ENCODE data around the gene MDP1.
A peak's percentile ranks its signal among the peaks of the same experiment; 100 is the strongest.

Gene MDP1

DNA sequence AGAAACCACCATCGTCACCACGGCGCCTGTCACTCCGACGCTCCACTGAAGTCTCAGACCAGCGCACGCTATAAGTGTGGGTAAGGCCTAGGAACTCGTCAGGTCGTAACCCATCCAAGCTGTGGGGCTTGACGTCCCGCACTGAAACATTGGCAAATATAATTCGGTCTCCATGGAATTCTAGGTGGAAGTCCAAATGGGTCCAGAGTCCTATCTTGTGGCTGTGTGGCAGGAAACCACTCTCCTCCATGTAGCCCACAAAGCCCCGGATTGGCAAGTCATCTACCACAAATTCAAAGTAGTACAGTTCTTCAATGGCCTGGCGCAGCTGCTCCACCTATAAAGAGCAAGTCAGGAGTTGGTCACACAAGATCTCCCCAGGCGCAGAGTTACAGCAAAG, 22.9 kb downstream of the MDP1 start:
- no peak for DNase-seq (ENCODE audit: low spot score in 2 of 2)
- H3K4me1 ChIP-seq = peaks cover 11% of the 10 kb centered on the region
- in situ Hi-C loops (cut with MboI; ENCODE audit: low sequenced_read_pairs) = no loop called here

DNA sequence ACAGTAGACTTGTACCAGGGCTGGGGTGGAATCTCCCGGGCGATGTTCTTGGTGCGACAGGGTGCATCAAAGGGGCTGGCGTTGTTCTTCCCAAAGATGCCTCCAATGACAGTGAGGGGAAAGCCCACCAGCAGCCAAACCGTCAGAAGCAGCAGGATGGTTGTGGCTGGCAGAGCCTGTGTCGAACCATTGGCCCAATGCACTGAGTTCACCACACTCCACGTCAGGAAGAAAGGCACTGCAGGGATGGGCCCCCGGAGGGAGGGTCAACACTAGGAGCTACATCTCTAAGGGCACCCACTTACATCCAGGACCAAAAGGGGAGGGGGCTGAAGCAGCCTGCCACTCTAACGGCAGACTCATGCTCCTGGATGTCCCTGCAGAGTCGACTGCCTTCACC, 25.4 kb downstream of the MDP1 start:
- no peak overlapping the region for H3K4me3 ChIP-seq
- DNase-seq (ENCODE audit: low spot score in 2 of 2) = no peak
- H3K4me1 ChIP-seq = peaks cover 14% of the 10 kb centered on the region
- no peaks in the 10 kb centered on the region for H3K9me3 ChIP-seq
- in situ Hi-C loops (cut with MboI; ENCODE audit: low sequenced_read_pairs) = no loop called here
- peaks cover 35% of the 10 kb centered on the region for H3K36me3 ChIP-seq (replicated peaks)
- no peaks in the 10 kb centered on the region for H3K27me3 ChIP-seq (ENCODE audit: low read depth)

More for the DNA sequence above, 22.9 kb downstream of the MDP1 start:
- Histone ChIP-seq H3K4me3 (no peak overlapping the region), H3K27me3 (ENCODE audit: low read depth) (no peaks in the 10 kb centered on the region), H3K9me3 (no peaks in the 10 kb centered on the region), H3K36me3 (replicated peaks) (peaks cover 15% of the 10 kb centered on the region)

DNA sequence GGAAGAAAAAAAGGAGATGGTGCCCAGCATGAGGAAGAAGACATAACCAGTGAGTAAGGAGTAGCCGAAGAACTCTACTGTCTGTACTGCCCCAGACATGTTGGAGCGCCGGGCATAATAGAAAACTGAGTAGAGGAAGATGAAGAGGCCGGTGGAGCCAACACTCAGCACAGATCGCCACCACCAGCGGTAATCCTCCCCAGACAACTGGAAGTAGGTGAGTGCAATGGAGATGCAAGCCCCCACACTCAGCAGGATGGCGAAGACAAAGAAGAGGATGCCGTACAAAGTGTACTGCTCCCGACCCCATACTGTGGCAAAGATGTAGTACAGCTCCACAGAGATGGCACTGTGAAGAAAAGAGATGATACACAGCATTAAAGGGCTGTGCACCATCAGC, 26.4 kb downstream of the MDP1 start:
- Histone ChIP-seq H3K4me3 (no peak overlapping the region), H3K27me3 (ENCODE audit: low read depth) (no peaks in the 10 kb centered on the region), H3K4me1 (peaks cover 8% of the 10 kb centered on the region), H3K36me3 (replicated peaks) (peaks cover 45% of the 10 kb centered on the region), H3K9me3 (no peaks in the 10 kb centered on the region)
- in situ Hi-C loops (cut with MboI; ENCODE audit: low sequenced_read_pairs) = no loop called here
- no peak for DNase-seq (ENCODE audit: low spot score in 2 of 2)

DNA sequence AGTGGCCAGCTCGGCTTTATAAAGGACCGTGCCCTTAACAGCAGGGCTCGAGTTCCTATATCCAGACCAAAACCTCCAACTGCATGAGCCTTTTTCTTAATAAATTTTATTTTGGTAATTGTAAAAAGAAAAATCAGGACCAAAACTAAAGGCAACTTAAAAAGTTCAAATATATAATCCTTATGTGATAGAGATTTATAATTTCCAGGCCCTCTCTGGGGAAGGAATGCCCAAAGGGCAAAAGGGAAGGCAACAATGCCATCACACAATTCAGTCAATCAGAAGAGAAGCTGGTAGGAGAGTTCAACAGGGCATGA, 26.8 kb downstream of the MDP1 start:
- in situ Hi-C loops (cut with MboI; ENCODE audit: low sequenced_read_pairs) = no loop called here
- H3K4me1 ChIP-seq = peaks cover 8% of the 10 kb centered on the region; the same call in 1 of the 2 replicates
- no peak for DNase-seq (ENCODE audit: low spot score in 2 of 2)

DNA sequence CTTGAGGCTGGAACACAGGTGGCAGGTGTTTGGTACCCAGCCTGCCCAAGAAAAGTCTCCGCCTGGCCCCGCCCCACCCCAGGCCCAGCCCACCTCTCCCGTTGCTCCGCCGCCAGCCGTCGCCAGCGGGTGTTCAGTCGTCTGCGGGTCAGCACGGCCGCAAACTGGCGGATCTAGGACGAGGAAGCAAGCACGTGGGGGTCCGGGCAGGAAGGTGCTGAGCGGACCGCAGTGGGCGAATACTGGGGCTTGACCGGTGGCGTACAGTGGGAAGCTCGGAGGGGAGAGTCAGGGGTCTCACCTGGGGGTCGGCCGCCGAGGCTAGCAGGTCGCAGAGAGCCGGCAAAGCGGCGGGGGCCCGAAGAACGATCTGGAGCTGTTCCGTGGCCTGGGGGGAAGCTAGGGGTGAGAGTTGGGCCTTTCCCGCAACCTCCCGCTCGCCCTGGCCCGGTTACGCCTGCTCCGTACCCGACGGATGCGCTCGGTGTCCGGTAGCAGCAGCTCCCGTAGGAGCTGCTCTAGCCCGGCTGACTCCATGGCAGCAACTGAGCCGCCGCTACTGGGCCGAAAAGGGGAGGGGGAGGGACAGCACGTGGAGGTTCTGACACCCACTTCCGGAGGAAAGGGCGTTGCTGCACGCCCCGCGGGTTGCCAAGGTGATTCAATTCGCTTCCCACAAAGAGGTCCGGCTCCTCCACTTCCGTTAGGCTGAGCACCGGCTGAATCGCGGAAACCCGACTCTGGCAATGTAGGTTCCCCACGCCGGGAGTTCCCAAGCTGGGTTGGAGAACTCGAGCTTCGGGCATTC, 27.4 kb downstream of the MDP1 start, which contains the start of gene IPO4:
TSS of gene IPO4 (minus strand) at position 566 of the 808 bp plus-strand sequence. CDS start at position 537, 29 bp downstream.
- Histone ChIP-seq H3K4me1 (peaks cover 8% of the 10 kb centered on the region; the same call in 1 of the 2 replicates), H3K4me3 (peak within 1 kb of the TSS; percentile 88), H3K27me3 (ENCODE audit: low read depth) (no peaks in the 10 kb centered on the region), H3K9me3 (no peaks in the 10 kb centered on the region), H3K36me3 (replicated peaks) (peaks cover 44% of the 10 kb centered on the region)
- in situ Hi-C loops (cut with MboI; ENCODE audit: low sequenced_read_pairs) = no loop called here
- peak; percentile 95 to 98 for DNase-seq (ENCODE audit: low spot score in 2 of 2)

More for the DNA sequence above, 26.8 kb downstream of the MDP1 start:
- peaks cover 45% of the 10 kb centered on the region for H3K36me3 ChIP-seq (replicated peaks)
- H3K27me3 ChIP-seq (ENCODE audit: low read depth) = no peaks in the 10 kb centered on the region
- peak overlapping the region; percentile 88 for H3K4me3 ChIP-seq
- no peaks in the 10 kb centered on the region for H3K9me3 ChIP-seq

DNA sequence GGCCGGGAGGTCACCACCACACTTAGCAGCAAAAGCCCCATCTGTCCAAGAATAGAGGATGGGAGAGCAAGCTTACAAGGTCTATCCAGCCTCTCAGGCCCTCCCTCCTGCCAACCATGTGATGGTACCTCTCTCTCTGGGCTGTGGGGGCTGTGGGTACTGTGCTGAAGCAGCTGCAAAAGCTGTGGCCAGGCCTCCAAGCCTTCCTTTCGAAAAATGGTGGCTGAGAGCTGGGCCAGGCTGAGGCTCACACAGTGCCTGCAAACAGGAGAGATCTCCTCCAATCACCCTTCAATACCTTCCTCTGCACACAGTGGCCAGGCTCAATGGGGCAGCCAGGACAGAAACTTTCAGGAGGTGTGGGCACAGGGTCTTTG, 28.3 kb downstream of the MDP1 start:
- in situ Hi-C loops (cut with MboI; ENCODE audit: low sequenced_read_pairs) = no loop called here

DNA sequence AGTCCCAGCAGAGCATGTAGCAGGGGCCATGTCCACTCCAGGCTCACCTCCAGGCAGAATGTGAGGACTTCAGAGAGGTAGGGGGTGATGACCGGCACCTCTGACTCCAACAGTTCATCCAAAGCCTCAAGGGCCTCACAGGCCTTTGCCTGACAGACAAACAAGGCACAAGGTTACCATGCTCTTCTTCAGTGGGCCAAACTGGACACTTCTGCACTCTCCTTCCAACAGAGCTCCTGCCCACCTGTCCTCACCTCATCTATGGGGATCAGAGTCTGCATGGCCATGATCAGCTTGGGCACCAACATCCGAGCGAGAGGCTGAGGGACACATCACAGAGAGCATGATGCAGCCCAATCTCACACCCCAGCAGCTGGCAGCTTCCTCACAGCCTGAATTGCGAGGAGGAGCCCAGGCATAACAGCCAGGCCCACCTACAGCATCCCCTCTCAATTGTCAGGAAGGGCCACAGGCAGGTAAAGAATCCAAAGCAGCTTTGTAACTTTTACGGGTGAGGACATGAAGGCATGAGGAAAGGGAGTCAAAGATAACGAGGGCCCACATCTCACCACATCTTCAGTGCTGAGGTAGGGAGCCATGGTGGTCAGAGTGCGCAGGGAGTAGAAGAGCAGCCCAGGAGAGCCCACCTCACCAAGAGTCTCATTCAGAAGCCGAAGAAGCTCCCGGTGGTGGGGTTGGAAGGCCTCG, 28.9 kb downstream of the MDP1 start:
- no peaks in the 10 kb centered on the region for H3K9me3 ChIP-seq
- peaks cover 51% of the 10 kb centered on the region for H3K36me3 ChIP-seq (replicated peaks)
- in situ Hi-C loops (cut with MboI; ENCODE audit: low sequenced_read_pairs) = no loop called here
- H3K4me3 ChIP-seq = no peak overlapping the region
- no peak for DNase-seq (ENCODE audit: low spot score in 2 of 2)
- peaks cover 8% of the 10 kb centered on the region; the same call in 1 of the 2 replicates for H3K4me1 ChIP-seq
- no peaks in the 10 kb centered on the region for H3K27me3 ChIP-seq (ENCODE audit: low read depth)

More for the DNA sequence above, 28.3 kb downstream of the MDP1 start:
- H3K9me3 ChIP-seq = no peaks in the 10 kb centered on the region
- DNase-seq (ENCODE audit: low spot score in 2 of 2) = no peak
- no peaks in the 10 kb centered on the region for H3K27me3 ChIP-seq (ENCODE audit: low read depth)
- peak overlapping the region; percentile 88 for H3K4me3 ChIP-seq
- peaks cover 47% of the 10 kb centered on the region for H3K36me3 ChIP-seq (replicated peaks)
- peaks cover 8% of the 10 kb centered on the region; the same call in 1 of the 2 replicates for H3K4me1 ChIP-seq

DNA sequence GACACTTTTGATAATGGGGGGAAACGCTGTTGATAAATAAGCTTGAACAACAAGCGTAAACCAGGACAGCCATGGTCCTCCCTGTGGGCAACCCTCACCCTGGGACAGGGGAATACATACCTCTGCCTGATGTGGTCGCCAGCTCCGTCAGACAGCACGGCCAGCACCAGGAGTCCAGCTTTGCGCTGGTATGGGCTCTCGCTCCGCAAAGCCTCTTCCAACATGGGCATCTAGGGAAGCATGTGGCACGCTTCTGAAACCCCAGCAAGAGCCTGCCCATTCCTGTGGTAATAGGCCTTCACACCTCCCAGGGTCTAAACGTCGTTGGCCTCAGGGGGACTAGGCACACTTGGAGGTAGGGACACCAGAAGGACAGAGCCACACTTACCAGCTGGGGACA, 30.1 kb downstream of the MDP1 start:
- no peak overlapping the region for H3K4me3 ChIP-seq
- in situ Hi-C loops (cut with MboI; ENCODE audit: low sequenced_read_pairs) = no loop called here
- no peaks in the 10 kb centered on the region for H3K27me3 ChIP-seq (ENCODE audit: low read depth)
- peaks cover 8% of the 10 kb centered on the region; the same call in 1 of the 2 replicates for H3K4me1 ChIP-seq
- H3K9me3 ChIP-seq = no peaks in the 10 kb centered on the region
- no peak for DNase-seq (ENCODE audit: low spot score in 2 of 2)
- peaks cover 63% of the 10 kb centered on the region for H3K36me3 ChIP-seq (replicated peaks)

DNA sequence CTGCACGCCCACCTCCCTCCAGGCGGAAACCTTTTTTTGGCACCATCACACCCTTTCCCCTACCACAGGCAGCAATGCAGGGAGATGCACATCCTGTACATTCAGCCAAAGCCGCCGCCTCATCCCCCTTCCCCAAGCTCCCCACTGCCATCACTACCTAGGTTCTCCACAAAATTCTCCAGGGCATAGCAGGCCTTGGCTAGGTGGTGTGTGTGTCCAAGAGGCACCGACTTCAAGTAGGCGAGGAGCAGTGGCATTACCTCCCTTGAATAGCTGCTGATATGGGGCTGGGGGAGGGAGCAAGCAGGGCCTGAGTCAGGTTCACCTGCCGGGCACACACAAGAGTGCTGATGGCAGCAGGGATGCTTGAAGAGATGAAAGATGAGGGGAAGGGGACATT, 30.8 kb downstream of the MDP1 start:
- in situ Hi-C loops (cut with MboI; ENCODE audit: low sequenced_read_pairs) = no loop called here
- H3K4me3 ChIP-seq = no peak overlapping the region
- peaks cover 70% of the 10 kb centered on the region for H3K36me3 ChIP-seq (replicated peaks)
- DNase-seq (ENCODE audit: low spot score in 2 of 2) = no peak
- H3K27me3 ChIP-seq (ENCODE audit: low read depth) = no peaks in the 10 kb centered on the region
- no peaks in the 10 kb centered on the region for H3K9me3 ChIP-seq
- H3K4me1 ChIP-seq = peaks cover 8% of the 10 kb centered on the region; the same call in 1 of the 2 replicates

DNA sequence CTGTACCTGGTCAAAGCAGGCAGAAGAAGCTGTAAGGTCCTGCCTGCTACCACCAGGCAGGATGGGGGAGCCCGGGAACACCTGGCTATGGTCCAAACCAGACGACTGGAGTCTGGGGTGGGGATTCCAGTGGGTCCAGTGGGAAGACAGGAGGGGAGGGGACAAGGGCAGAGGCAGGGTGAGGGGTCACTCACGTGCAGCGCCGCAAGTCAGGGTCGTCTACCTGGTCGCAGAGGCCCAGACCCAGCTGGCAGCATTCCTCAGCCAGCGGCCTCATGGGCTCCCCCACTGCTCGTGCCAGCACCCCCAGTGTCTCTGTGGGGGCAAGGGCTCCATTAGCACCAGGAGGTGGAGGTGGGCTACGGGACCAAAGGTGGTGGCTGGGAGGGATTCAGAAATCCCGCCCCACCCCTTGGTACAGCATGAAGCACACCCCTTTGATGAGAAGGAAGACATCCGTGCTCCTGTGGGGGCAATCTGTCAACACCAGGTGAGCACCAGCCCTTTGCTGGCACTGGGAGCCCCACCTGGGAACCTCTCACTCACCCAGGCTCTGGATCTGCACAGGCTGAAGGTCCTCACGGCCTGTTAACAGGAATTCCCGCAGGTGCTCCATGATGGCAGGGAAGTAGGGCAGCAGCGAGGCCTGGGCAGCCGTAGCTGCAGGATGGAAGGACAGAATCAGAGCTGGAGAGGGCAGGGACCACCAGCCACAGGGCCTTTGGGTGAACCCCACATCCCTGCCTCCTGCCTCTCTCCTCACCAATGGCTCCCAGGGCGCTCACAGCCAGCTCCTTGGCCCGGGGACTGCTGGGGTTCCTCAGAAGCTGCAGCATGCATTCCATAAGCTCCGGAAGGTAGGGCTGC, 31.5 kb downstream of the MDP1 start:
- in situ Hi-C loops (cut with MboI; ENCODE audit: low sequenced_read_pairs) = no loop called here
- no peak overlapping the region for H3K4me3 ChIP-seq
- no peaks in the 10 kb centered on the region for H3K9me3 ChIP-seq
- H3K27me3 ChIP-seq (ENCODE audit: low read depth) = no peaks in the 10 kb centered on the region
- H3K36me3 ChIP-seq (replicated peaks) = peaks cover 76% of the 10 kb centered on the region
- no peak for DNase-seq (ENCODE audit: low spot score in 2 of 2)
- peaks cover 8% of the 10 kb centered on the region; the same call in 1 of the 2 replicates for H3K4me1 ChIP-seq

DNA sequence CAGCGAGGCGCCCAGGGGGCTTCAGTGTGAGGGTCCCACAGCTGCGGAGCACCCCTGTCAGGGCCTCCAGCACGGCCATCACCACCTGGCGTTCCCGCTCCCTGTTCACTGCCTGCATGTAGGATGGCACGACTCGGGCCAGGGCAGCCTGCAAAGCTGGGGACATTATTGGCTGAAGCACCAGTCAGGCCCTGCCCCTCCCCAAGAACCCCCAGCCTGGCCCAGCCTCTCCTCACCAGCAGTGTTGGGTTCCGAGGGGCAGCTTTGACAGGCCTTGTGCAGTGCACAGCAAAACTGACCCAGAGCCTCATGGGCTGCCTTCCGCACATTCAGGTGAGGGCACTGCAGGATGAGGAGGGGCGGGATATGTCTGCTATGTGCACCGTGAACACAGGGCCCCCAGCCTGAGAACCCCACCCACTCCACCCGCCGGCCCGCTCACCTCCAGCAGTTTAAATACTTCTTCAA, 32.8 kb downstream of the MDP1 start:
- H3K4me3 ChIP-seq = no peak overlapping the region
- H3K4me1 ChIP-seq = peaks cover 4% of the 10 kb centered on the region; the same call in 1 of the 2 replicates
- H3K27me3 ChIP-seq (ENCODE audit: low read depth) = no peaks in the 10 kb centered on the region
- no peaks in the 10 kb centered on the region for H3K9me3 ChIP-seq
- peaks cover 89% of the 10 kb centered on the region for H3K36me3 ChIP-seq (replicated peaks)
- in situ Hi-C loops (cut with MboI; ENCODE audit: low sequenced_read_pairs) = no loop called here
- no peak for DNase-seq (ENCODE audit: low spot score in 2 of 2)

DNA sequence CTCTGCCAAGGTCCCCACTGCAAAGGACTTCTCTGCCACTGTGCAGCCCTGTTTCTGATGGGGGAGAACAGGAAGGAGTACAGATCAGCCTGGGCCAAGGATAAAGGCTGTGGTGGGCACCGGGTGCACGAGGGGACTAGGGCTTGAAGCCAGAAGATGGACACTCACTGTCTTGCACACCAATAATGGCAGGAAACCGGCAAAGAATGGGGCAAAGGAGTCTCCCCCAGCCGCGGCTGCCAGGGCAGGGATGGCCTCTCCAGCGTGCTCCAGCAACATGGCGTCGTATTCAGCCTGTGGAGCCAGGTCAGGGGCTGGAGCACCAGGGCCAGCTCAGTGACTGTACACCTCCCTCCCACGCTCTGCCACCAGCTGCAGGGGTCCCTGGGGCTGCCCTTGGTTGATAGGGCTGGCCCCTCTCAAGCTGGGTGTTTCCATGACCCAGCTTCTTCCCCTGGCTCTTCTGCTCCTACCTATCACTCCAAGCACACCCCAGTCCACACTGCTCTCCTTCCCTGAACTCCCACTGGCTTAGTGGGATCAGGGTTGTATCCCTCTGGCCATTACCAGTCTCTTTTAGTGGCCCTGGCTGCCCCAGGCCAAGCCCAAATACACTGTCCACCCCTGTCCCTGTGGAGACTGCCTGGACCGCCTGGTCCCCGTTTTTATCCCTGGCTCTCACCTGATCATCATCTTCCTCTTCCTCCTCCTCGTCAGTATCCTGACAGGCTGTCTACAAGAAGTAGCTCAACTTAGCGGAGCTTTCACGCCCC, 33.6 kb downstream of the MDP1 start:
- Histone ChIP-seq H3K36me3 (replicated peaks) (peaks cover 86% of the 10 kb centered on the region), H3K4me3 (no peak overlapping the region), H3K4me1 (no peaks in the 10 kb centered on the region), H3K27me3 (ENCODE audit: low read depth) (no peaks in the 10 kb centered on the region), H3K9me3 (no peaks in the 10 kb centered on the region)
- no peak for DNase-seq (ENCODE audit: low spot score in 2 of 2)
- in situ Hi-C loops (cut with MboI; ENCODE audit: low sequenced_read_pairs) = no loop called here

Measured in HAP-1 (cell line).